ENCODE data around the gene GUF1. TPM values are rescaled to one million over a fixed set of nuclear protein-coding genes. Genes with fewer than 3 reads are reported as not detected.

Gene GUF1
- total and polyA plus RNA-seq, 10 donors: 9.6 to 24.5 (median 15.2) TPM

DNA sequence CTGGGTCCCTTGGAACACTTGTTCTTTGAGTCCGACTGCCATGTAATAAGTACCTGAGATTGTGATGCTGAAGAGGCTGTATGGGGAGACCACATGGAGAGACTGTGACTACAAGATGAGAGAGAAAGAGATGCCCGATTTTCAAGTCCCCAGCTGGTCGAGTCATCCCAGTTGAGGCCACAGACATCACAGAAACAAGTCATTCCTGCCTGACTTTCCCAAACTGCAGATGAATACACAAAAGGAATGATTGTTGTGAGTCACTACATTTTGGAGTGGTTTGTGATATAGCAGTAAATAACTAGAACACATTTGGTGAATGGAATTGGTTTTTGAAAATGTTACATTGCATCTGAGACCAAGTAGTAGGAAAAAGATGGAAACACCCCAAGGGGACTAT is 17.8 kb upstream of the GUF1 start:
- no peak for DNase-seq
- H3K9me3 ChIP-seq: no peaks in the 10 kb centered on the region
- TF ChIP-seq, protein P1, sequence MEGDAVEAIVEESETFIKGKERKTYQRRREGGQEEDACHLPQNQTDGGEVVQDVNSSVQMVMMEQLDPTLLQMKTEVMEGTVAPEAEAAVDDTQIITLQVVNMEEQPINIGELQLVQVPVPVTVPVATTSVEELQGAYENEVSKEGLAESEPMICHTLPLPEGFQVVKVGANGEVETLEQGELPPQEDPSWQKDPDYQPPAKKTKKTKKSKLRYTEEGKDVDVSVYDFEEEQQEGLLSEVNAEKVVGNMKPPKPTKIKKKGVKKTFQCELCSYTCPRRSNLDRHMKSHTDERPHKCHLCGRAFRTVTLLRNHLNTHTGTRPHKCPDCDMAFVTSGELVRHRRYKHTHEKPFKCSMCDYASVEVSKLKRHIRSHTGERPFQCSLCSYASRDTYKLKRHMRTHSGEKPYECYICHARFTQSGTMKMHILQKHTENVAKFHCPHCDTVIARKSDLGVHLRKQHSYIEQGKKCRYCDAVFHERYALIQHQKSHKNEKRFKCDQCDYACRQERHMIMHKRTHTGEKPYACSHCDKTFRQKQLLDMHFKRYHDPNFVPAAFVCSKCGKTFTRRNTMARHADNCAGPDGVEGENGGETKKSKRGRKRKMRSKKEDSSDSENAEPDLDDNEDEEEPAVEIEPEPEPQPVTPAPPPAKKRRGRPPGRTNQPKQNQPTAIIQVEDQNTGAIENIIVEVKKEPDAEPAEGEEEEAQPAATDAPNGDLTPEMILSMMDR (IDR thresholded peaks at IDR 0.05 in 8 of 11, conservative IDR thresholded peaks at IDR 0.05 in 3 of 11): no peak
- TF ChIP-seq POLR2AphosphoS5 (IDR thresholded peaks at IDR 0.05) (no peak), POLR2A (IDR thresholded peaks at IDR 0.05) (no peak)
- intact Hi-C loops (cut with DNase I; ENCODE audit: low total_unique reads): no loop called here
- no peak overlapping the region for H3K4me3 ChIP-seq
- 44 to 78% (median 56%) methylated on average over 3 of the region's 3 CpGs for WGBS, 5 donors
- no peaks in the 10 kb centered on the region for H3K36me3 ChIP-seq
- H3K27ac ChIP-seq: no peak overlapping the region
- H3K4me1 ChIP-seq: no peaks in the 10 kb centered on the region
- no peaks in the 10 kb centered on the region for H3K27me3 ChIP-seq (replicated peaks in 1 of 7)

DNA sequence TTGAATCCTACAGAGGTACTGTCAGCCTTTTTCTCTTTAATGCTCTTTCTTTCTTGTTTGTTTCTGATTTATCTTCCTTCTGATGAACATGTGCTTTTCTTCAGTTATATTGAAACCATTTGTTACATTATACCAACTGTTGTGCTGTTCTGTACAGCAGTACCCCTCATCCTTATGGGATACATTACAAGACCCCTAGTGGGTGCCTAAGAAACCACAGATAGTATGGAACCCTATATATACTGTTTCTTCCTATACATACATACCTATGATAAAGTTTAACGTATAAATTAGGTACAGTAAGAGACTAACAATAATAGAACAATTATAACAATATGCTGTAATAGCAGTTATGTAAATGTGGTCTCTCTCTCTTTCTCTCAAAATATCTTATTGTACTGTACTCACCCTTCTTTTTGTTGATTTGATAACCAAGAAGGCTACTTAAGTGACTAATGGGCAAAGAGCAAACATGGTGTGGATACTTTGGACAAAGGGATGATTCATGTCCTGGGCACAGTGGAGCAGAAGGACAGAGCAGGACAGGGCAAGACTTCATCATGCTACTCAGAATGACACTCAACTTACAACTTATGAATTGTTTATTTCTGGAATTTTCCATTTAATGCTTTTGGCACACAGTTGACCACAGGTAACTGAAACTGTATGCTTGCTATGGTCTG is 16.1 kb upstream of the GUF1 start:
- Histone ChIP-seq H3K27me3 (replicated peaks in 1 of 7) (no peaks in the 10 kb centered on the region), H3K4me1 (no peaks in the 10 kb centered on the region), H3K36me3 (no peaks in the 10 kb centered on the region), H3K27ac (no peak overlapping the region), H3K4me3 (no peak overlapping the region), H3K9me3 (no peaks in the 10 kb centered on the region)
- intact Hi-C loops (cut with DNase I; ENCODE audit: low total_unique reads): no loop called here
- WGBS, 5 donors: 84 to 94% (median 93%) methylated on average over 1 of the region's 1 CpG
- DNase-seq: no peak
- TF ChIP-seq POLR2AphosphoS5 (IDR thresholded peaks at IDR 0.05): no peak
- TF ChIP-seq, protein P1 (IDR thresholded peaks at IDR 0.05 in 8 of 11, conservative IDR thresholded peaks at IDR 0.05 in 3 of 11): no peak
- TF ChIP-seq POLR2A (IDR thresholded peaks at IDR 0.05): no peak

DNA sequence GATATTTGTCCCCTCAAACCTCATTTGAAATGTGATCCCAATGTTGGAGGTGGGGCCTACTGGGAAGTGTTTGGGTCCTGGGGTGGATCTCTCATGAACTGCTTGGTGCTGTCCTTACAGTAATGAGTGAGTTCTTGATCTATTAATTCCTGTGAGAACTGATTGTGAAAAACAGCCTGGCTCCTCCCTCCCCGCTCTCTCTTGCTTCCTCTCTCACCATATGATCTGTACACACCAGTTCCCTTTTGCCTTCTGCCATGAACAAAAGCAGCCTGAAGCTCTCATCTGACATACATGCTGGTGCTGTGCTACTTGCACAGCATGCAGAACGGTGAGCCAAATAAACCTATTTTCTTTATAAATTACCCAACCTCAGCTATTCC is 15.6 kb upstream of the GUF1 start:
- intact Hi-C loops (cut with DNase I; ENCODE audit: low total_unique reads): no loop called here
- H3K27me3 ChIP-seq (replicated peaks in 1 of 7): peaks cover 0 to 1% (median 0%) of the 10 kb centered on the region in 7 donors
- no peaks in the 10 kb centered on the region for H3K9me3 ChIP-seq
- no peaks in the 10 kb centered on the region for H3K36me3 ChIP-seq
- TF ChIP-seq, protein P1 (IDR thresholded peaks at IDR 0.05 in 8 of 11, conservative IDR thresholded peaks at IDR 0.05 in 3 of 11): no peak
- TF ChIP-seq POLR2AphosphoS5 (IDR thresholded peaks at IDR 0.05) (no peak), POLR2A (IDR thresholded peaks at IDR 0.05) (no peak)
- DNase-seq: no peak
- H3K4me3 ChIP-seq: no peak overlapping the region
- 30 to 72% (median 41%) methylated on average over 2 of the region's 2 CpGs for WGBS, 5 donors
- H3K4me1 ChIP-seq: no peaks in the 10 kb centered on the region
- H3K27ac ChIP-seq: no peak overlapping the region

DNA sequence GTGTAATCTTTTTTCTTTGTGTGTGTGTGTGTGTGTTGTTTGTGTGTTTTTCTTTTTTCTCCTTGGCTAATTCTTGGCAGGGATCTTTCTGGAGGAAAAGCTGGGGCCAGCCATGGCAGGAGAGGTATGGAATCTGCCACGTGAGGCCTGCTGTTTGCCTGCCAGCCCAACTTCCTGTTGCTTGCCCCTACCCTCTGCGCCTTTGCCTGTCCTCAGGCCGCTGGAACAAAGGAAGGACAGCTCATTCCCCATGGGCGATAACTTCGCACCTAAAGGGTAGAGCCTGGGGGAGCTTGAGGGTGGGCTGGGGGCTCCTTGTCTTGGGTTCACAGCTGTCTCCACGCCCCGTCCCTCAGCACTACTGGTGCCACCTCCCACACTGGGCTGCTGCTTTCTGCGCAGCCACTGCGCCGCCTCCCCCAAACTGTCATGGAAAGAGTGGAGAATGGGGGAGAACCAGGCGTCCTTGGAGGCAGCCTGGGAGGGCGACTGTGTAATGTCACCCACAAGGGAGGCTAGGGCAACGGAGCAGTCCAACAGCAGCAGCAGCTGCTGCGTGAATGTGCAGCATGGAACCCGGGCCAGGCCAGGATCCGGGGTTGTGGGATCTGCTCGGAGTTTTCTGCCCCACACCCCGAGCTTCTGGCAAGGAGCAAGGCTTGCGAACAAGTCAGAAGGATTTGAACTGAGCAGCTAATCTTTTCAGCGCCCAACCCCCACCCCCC is 14.5 kb upstream of the GUF1 start:
- WGBS, 5 donors: 82 to 94% (median 90%) methylated on average over 14 to 20 of the region's 20 CpGs
- intact Hi-C loops (cut with DNase I; ENCODE audit: low total_unique reads): no loop called here
- TF ChIP-seq POLR2AphosphoS5 (IDR thresholded peaks at IDR 0.05) (no peak), POLR2A (IDR thresholded peaks at IDR 0.05) (no peak)
- TF ChIP-seq, protein P1 (IDR thresholded peaks at IDR 0.05 in 8 of 11, conservative IDR thresholded peaks at IDR 0.05 in 3 of 11): no peak

More for the DNA sequence above, 14.5 kb upstream of the GUF1 start:
- H3K27ac ChIP-seq: no peak overlapping the region
- H3K4me1 ChIP-seq: no peaks in the 10 kb centered on the region
- no peak for DNase-seq
- H3K27me3 ChIP-seq (replicated peaks in 1 of 7): peaks cover 0 to 4% (median 0%) of the 10 kb centered on the region in 7 donors
- H3K9me3 ChIP-seq: no peaks in the 10 kb centered on the region
- no peak overlapping the region for H3K4me3 ChIP-seq
- no peaks in the 10 kb centered on the region for H3K36me3 ChIP-seq

Data from spleen (tissue), 11 donors.